Stimulated activated naive CD8-positive, alpha-beta T cell treated with anti-CD3 and anti-CD28 coated beads, Interleukin-15, amount 100 ng/mL, for 72 hours (primary cell): ENCODE results near the gene DPP9.
A peak's percentile ranks its signal among the peaks of the same experiment; 100 is the strongest.

Experiments
- ATAC-seq: fragments of 150-1000 bp; cut with Tn5 transposase; 2 replicates; pipeline ENCODE4 v1.10.0; 2021; ENCODE audit warnings: mild to moderate bottlenecking, moderate library complexity
- DNase-seq, 2 donors: peaks; one replicate each; pipeline ENCODE4 v3.0.0; 2021 to 2022
- H3K27ac Mint-ChIP-seq, 2 donors: one replicate each; pipeline ENCODE4 v1.8.0; 2022; ENCODE audit warnings: mild to moderate bottlenecking in 2 of 2, mixed read lengths in 2 of 2, moderate library complexity in 2 of 2
- H3K27me3 Mint-ChIP-seq: one replicate; pipeline ENCODE4 v1.8.0; 2022; ENCODE audit warnings: mixed read lengths
- H3K4me1 Mint-ChIP-seq: one replicate; pipeline ENCODE4 v1.8.0; 2022; ENCODE audit warnings: mild to moderate bottlenecking, mixed read lengths
- H3K4me3 Mint-ChIP-seq, 2 donors: one replicate each; pipeline ENCODE4 v1.8.0; 2022; ENCODE audit warnings: mild to moderate bottlenecking in 2 of 2, mixed read lengths in 2 of 2, moderate library complexity in 1 of 2
- H3K9me3 Mint-ChIP-seq, 2 donors: one replicate each; pipeline ENCODE4 v1.8.0; 2022; ENCODE audit warnings: mixed read lengths in 2 of 2

DPP9 gene

GRCh38 chr19:4704317-4704673 lies 19.3 kb downstream of the DPP9 start:
- Mint-ChIP-seq H3K4me3 (no peak overlapping the region), H3K9me3 (no peaks in the 10 kb centered on the region), H3K27ac (peak overlapping the region in 1 of 2 donors; percentile 87), H3K27me3 (no peaks in the 10 kb centered on the region), H3K4me1 (peaks cover 4% of the 10 kb centered on the region)
- no peak for DNase-seq
- ATAC-seq: no peak

- DNase-seq: no peak
- no peak overlapping the region for H3K4me3 Mint-ChIP-seq
- ATAC-seq: no peak
- no peaks in the 10 kb centered on the region for H3K9me3 Mint-ChIP-seq
- no peaks in the 10 kb centered on the region for H3K4me1 Mint-ChIP-seq
- peak overlapping the region in 1 of 2 donors; percentile 78 for H3K27ac Mint-ChIP-seq
- H3K27me3 Mint-ChIP-seq: no peaks in the 10 kb centered on the region
These were observed 19.8 kb downstream of the DPP9 start for GRCh38 chr19:4703671-4704316.

- Mint-ChIP-seq H3K4me3 (no peak overlapping the region), H3K27me3 (no peaks in the 10 kb centered on the region), H3K4me1 (no peaks in the 10 kb centered on the region), H3K9me3 (no peaks in the 10 kb centered on the region), H3K27ac (peak overlapping the region in 1 of 2 donors; percentile 88)
- DNase-seq (no peak), ATAC-seq (no peak)
These were observed 20.9 kb downstream of the DPP9 start for GRCh38 chr19:4702764-4703163.

- no peak for DNase-seq
These were observed 22.1 kb downstream of the DPP9 start for GRCh38 chr19:4701557-4701956.

GRCh38 chr19:4700693-4700970 lies 23.0 kb downstream of the DPP9 start:
- Mint-ChIP-seq H3K9me3 (no peaks in the 10 kb centered on the region), H3K4me1 (no peaks in the 10 kb centered on the region), H3K4me3 (no peak overlapping the region), H3K27ac (no peak overlapping the region), H3K27me3 (no peaks in the 10 kb centered on the region)
- DNase-seq: no peak
- ATAC-seq: no peak

More at GRCh38 chr19:4701557-4701956, 22.1 kb downstream of the DPP9 start:
- ATAC-seq: no peak
- H3K27ac Mint-ChIP-seq: peak overlapping the region in 1 of 2 donors; percentile 88
- no peaks in the 10 kb centered on the region for H3K27me3 Mint-ChIP-seq
- H3K4me3 Mint-ChIP-seq: no peak overlapping the region
- H3K4me1 Mint-ChIP-seq: no peaks in the 10 kb centered on the region
- no peaks in the 10 kb centered on the region for H3K9me3 Mint-ChIP-seq

- H3K4me1 Mint-ChIP-seq: no peaks in the 10 kb centered on the region
- peak overlapping the region in 1 of 2 donors; percentile 42 for H3K27ac Mint-ChIP-seq
- no peaks in the 10 kb centered on the region for H3K27me3 Mint-ChIP-seq
- H3K4me3 Mint-ChIP-seq: no peak overlapping the region
- no peak for DNase-seq
- ATAC-seq: no peak
- no peaks in the 10 kb centered on the region for H3K9me3 Mint-ChIP-seq
These were observed 23.6 kb downstream of the DPP9 start for GRCh38 chr19:4699826-4700692.

- Mint-ChIP-seq H3K4me3 (no peak overlapping the region), H3K4me1 (no peaks in the 10 kb centered on the region)
- no peak for DNase-seq
These were observed 26.3 kb downstream of the DPP9 start for GRCh38 chr19:4697304-4697703.

GRCh38 chr19:4695224-4695731 lies 28.4 kb downstream of the DPP9 start:
- ATAC-seq (no peak), DNase-seq (no peak)
- H3K4me3 Mint-ChIP-seq: no peak overlapping the region
- no peaks in the 10 kb centered on the region for H3K9me3 Mint-ChIP-seq
- peak overlapping the region in 1 of 2 donors; percentile 71 for H3K27ac Mint-ChIP-seq
- no peaks in the 10 kb centered on the region for H3K4me1 Mint-ChIP-seq
- no peaks in the 10 kb centered on the region for H3K27me3 Mint-ChIP-seq

More at GRCh38 chr19:4697304-4697703, 26.3 kb downstream of the DPP9 start:
- ATAC-seq: no peak
- H3K27me3 Mint-ChIP-seq: no peaks in the 10 kb centered on the region
- no peaks in the 10 kb centered on the region for H3K9me3 Mint-ChIP-seq
- peak overlapping the region in 1 of 2 donors; percentile 71 for H3K27ac Mint-ChIP-seq

- no peak overlapping the region for H3K4me3 Mint-ChIP-seq
These were observed 29.2 kb downstream of the DPP9 start for GRCh38 chr19:4694211-4694987.

GRCh38 chr19:4693471-4694121 lies 30.0 kb downstream of the DPP9 start:
- ATAC-seq (no peak), DNase-seq (no peak)
- H3K27me3 Mint-ChIP-seq: no peaks in the 10 kb centered on the region
- no peaks in the 10 kb centered on the region for H3K4me1 Mint-ChIP-seq
- peak overlapping the region in 1 of 2 donors; percentile 59 for H3K27ac Mint-ChIP-seq
- H3K4me3 Mint-ChIP-seq: no peak overlapping the region
- no peaks in the 10 kb centered on the region for H3K9me3 Mint-ChIP-seq

More at GRCh38 chr19:4694211-4694987, 29.2 kb downstream of the DPP9 start:
- Mint-ChIP-seq H3K27me3 (no peaks in the 10 kb centered on the region), H3K27ac (peak overlapping the region in 1 of 2 donors; percentile 74), H3K4me1 (no peaks in the 10 kb centered on the region), H3K9me3 (no peaks in the 10 kb centered on the region)
- no peak for ATAC-seq
- DNase-seq: no peak

GRCh38 chr19:4693078-4693350 lies 30.6 kb downstream of the DPP9 start:
- Mint-ChIP-seq H3K27ac (peak overlapping the region; percentile 40 to 59), H3K4me3 (no peak overlapping the region), H3K9me3 (no peaks in the 10 kb centered on the region), H3K4me1 (no peaks in the 10 kb centered on the region), H3K27me3 (no peaks in the 10 kb centered on the region)
- ATAC-seq: no peak
- no peak for DNase-seq

GRCh38 chr19:4692251-4693077 lies 31.2 kb downstream of the DPP9 start:
- ATAC-seq (no peak), DNase-seq (no peak)
- no peak overlapping the region for H3K4me3 Mint-ChIP-seq
- H3K27ac Mint-ChIP-seq: peak overlapping the region in 1 of 2 donors; percentile 59
- H3K4me1 Mint-ChIP-seq: no peaks in the 10 kb centered on the region
- H3K9me3 Mint-ChIP-seq: no peaks in the 10 kb centered on the region
- no peaks in the 10 kb centered on the region for H3K27me3 Mint-ChIP-seq

GRCh38 chr19:4691373-4691772 lies 32.3 kb downstream of the DPP9 start:
- ATAC-seq (no peak), DNase-seq (no peak)
- no peak overlapping the region for H3K4me3 Mint-ChIP-seq
- no peaks in the 10 kb centered on the region for H3K9me3 Mint-ChIP-seq
- H3K27ac Mint-ChIP-seq: peak overlapping the region in 1 of 2 donors; percentile 80
- no peaks in the 10 kb centered on the region for H3K27me3 Mint-ChIP-seq
- no peaks in the 10 kb centered on the region for H3K4me1 Mint-ChIP-seq

- H3K4me1 Mint-ChIP-seq: no peaks in the 10 kb centered on the region
- H3K4me3 Mint-ChIP-seq: no peak overlapping the region
- H3K9me3 Mint-ChIP-seq: no peaks in the 10 kb centered on the region
- ATAC-seq (no peak), DNase-seq (no peak)
- no peaks in the 10 kb centered on the region for H3K27me3 Mint-ChIP-seq
- peak overlapping the region in 1 of 2 donors; percentile 42 for H3K27ac Mint-ChIP-seq
These were observed 33.3 kb downstream of the DPP9 start for GRCh38 chr19:4690361-4690760.

GRCh38 chr19:4689403-4689802 lies 34.2 kb downstream of the DPP9 start:
- no peaks in the 10 kb centered on the region for H3K4me1 Mint-ChIP-seq
- no peak overlapping the region for H3K27ac Mint-ChIP-seq
- H3K4me3 Mint-ChIP-seq: no peak overlapping the region
- no peaks in the 10 kb centered on the region for H3K9me3 Mint-ChIP-seq
- ATAC-seq (no peak), DNase-seq (no peak)
- H3K27me3 Mint-ChIP-seq: no peaks in the 10 kb centered on the region
